ENCODE measurements around the gene MRPS24.
"Not testable (repeated sequence)": the region's sequence is repeated elsewhere in the genome, so short reads cannot be mapped to it uniquely, and the experiment has no call there.

MRPS24 gene

GRCh38 chr7:43824963-43825362 is 44.4 kb downstream of the MRPS24 start:
- TF ChIP-seq CTCF (IDR thresholded peaks at IDR 0.05; ENCODE audit: insufficient read depth, low read length, poor library complexity, severe bottlenecking), result no peak
- no peaks in the 10 kb centered on the region for H3K27me3 ChIP-seq (replicated peaks; ENCODE audit: control insufficient read depth, insufficient read depth, low read length)
- H3K4me3 ChIP-seq (replicated peaks; ENCODE audit: low read depth, low read length), result no peak overlapping the region
- no peak for DNase-seq (ENCODE audit: extremely low read depth, insufficient read length)
- H3K36me3 ChIP-seq (ENCODE audit: control insufficient read depth, insufficient read depth, low read length), result no peaks in the 10 kb centered on the region

- H3K36me3 ChIP-seq (ENCODE audit: control insufficient read depth, insufficient read depth, low read length); DNase-seq (ENCODE audit: extremely low read depth, insufficient read length); H3K27me3 ChIP-seq (replicated peaks; ENCODE audit: control insufficient read depth, insufficient read depth, low read length); H3K4me3 ChIP-seq (replicated peaks; ENCODE audit: low read depth, low read length): not testable (repeated sequence)
Measured at GRCh38 chr7:43824513-43824912, 44.8 kb downstream of the MRPS24 start.

GRCh38 chr7:43823941-43824340 is 45.4 kb downstream of the MRPS24 start:
- Histone ChIP-seq H3K36me3 (ENCODE audit: control insufficient read depth, insufficient read depth, low read length) (no peaks in the 10 kb centered on the region), H3K4me3 (replicated peaks; ENCODE audit: low read depth, low read length) (no peak overlapping the region), H3K27me3 (replicated peaks; ENCODE audit: control insufficient read depth, insufficient read depth, low read length) (no peaks in the 10 kb centered on the region)
- TF ChIP-seq CTCF (IDR thresholded peaks at IDR 0.05; ENCODE audit: insufficient read depth, low read length, poor library complexity, severe bottlenecking), result no peak
- DNase-seq (ENCODE audit: extremely low read depth, insufficient read length), result no peak

GRCh38 chr7:43823425-43823824 is 45.9 kb downstream of the MRPS24 start:
- not testable (repeated sequence) for DNase-seq (ENCODE audit: extremely low read depth, insufficient read length); H3K4me3 ChIP-seq (replicated peaks; ENCODE audit: low read depth, low read length); H3K36me3 ChIP-seq (ENCODE audit: control insufficient read depth, insufficient read depth, low read length); H3K27me3 ChIP-seq (replicated peaks; ENCODE audit: control insufficient read depth, insufficient read depth, low read length)

Data from GM06990 (cell line).